SKM-1 (cell line): Measurements from ENCODE around the gene LHPP.

ENCODE experiments used
- DNase-seq: peaks from one replicate; lab custom pipeline; 2025; ENCODE audit not compliant: unreplicated experiment; lab: John Stamatoyannopoulos, UW

The LHPP gene

DNA sequence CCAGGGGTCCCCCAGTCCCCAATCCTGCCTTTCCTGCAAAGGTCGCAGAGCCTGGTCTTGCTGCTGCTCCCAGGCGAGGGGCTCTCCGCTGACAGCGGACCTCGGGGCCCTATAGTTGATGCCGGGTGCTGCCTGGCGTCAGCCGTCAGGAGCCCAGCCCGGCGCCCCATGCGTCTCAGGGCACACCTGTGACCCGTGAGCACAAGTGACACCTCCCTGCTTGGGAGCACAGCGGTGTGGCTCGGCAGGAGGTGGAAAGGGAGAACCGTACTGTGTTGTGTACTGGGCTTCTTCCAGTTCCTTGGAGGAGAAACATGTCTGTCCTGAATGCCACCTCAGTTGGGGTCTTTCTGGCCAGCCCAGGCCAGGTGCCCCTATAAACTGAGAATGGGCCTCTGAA is 56.7 kb downstream of the LHPP start:
- DNase-seq = no peak

DNA sequence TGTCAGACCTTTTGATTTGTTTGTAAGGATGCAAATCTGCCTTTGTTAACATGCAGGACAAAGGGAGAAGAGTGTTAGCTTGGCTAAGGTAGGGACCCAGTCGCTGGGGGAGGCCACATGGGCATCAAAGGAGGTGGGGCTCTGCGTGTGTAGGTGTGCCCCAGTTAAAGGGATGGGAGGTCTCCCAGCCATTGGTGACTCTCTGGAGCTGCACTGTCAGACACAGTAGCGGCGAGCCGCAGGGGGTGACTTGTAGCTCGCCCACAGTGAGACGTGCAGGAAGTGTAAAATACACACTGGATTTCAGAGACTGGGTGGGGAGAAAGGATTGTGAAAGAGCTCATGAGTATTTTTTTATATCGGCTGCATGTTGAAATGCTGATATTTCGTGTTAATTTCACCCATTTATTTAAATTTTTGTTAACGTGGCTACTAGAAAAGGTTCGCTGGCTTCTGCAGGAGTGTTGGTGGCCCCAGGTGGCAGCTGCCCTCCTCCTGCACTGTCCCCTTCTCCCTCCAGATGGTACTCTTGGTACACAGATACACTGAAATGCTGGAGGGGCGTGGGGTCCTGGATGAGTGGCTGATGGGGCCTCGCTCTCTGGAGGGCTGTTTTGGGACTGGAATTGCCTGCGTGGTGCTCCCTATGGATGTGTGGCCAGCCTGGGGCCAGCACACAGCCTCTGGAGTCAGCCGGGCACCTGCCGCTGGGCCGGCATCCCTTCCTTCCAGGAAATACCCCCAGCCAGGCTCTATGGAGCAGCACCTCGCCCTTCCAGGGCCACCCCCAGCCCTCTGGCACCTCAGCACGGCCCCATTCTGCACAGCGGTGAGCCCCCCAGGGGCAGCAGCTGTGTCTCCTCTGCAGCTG is 59.2 kb downstream of the LHPP start:
- DNase-seq = no peak

GRCh38 chr10:124521429-124521871 is 59.8 kb downstream of the LHPP start:
- no peak for DNase-seq

DNA sequence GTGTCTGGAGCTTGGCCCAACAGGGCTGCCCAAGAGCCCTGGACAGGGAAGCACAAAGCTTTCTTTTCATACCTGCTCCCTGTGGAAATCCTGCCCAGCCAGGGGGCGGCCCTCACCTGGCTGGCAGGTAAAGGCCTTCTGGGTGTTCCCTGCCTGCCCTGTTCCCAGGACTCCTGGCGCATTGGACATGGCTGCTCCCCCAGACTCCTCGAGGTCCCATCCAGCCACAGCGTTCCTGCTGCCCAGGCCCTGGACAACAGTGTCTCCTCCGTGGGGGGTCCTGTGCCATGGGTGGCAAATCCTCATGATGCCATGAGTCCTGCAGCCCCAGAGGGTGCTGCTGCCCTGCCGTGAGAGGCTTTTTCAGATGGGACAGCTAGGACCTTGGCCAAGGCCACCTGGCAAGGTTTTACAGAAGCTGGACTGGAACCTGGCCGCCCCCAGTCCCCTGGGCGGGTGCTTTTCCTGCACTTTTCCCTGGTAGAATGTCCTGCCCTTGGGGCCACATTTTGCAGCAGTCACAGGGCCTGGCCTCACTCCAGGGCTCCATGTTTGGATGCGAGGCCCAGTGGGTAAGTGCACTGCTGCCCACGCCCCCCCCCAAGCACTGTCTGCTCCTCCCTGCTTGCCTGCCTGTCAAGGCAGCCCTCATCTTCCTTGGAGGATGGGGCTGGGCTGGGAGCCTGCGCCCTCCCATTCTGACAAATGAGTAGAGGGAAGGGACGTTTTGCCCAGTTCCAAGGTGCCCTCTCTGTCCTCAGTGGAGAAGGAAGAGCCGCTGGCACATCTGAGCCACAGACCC is 60.7 kb downstream of the LHPP start:
- DNase-seq = no peak

GRCh38 chr10:124522933-124523871 is 61.6 kb downstream of the LHPP start:
- DNase-seq = no peak

- DNase-seq = no peak
Observed at GRCh38 chr10:124523901-124524300, 62.3 kb downstream of the LHPP start.

DNA sequence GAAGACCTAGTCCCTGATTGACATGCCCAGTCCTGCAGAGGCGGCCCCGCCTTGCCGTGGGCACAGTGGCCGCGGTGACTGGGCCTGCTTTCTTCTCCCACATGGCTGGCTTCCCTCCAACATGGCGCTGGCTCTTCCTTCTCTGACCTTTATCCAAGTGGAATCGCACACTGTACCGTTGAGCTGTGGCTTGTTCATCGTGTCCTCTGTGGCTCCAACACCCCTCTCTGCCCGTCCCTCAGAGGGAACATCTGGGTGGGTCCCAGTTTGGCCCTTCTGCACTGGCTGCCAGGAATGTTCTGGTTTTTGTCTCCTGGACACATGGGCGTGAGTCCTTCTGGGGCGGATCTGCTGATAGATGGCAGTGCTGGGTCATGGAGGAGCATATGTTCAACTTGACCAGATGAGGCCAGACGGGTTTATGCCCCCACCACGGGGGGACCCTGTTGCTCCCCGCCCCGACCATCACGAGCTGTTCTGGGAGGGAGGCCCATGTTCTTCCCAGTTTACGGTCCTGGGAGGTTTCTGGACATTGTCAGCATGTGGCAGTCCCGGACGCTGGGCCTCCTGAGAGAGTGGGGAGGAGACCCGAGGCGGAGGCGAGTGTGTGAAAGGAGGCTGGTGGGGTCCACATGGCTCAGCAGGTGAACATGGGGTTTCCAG is 63.5 kb downstream of the LHPP start:
- DNase-seq = no peak

DNA sequence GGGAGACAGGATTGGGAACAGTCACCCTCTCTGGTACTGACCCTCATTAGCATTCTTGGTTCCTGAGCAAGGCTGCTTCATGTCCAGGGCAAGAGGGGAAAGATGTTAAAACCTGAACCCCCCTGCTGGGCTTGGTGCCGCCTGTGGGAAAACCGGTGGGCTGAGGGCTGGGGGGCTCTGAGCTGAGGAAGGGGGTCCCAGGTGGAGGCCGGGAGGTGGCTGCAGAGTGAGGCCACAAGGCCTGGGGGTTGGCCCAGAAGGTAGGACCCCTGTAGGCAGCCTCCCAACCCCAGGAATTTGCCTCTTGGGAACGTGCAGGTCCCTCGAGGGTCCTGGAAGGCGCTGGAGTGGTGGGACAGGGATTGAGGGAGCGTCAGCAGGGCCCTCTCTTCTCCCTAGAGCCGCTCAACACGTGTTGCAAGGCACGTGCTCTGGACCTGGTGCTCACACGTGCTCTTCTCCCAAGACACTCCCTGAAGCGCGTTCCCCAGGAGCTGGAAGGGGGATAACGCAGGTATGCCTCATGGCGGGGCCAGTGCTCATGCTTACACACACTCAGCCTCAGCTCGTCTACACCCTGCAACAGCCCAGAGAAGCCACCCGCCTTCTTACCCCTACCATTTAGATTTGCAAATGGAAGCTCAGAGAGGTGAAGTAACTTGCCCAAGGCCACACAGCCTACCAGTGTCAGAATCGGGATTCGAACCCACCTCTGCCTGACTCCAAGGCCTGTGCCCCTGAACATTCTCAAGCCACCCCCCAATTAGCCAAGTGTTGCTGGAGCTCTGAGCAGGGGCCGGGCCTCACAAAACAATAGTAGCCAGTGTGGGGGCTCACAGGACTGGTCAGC is 64.4 kb downstream of the LHPP start:
- DNase-seq = no peak

GRCh38 chr10:124526621-124527267 is 65.1 kb downstream of the LHPP start:
- no peak for DNase-seq

GRCh38 chr10:124527874-124528395 is 66.3 kb downstream of the LHPP start:
- no peak for DNase-seq

- DNase-seq = no peak
Observed at GRCh38 chr10:124529661-124530214, 68.1 kb downstream of the LHPP start.

GRCh38 chr10:124530215-124530665 is 68.6 kb downstream of the LHPP start:
- DNase-seq = peak; percentile 25

DNA sequence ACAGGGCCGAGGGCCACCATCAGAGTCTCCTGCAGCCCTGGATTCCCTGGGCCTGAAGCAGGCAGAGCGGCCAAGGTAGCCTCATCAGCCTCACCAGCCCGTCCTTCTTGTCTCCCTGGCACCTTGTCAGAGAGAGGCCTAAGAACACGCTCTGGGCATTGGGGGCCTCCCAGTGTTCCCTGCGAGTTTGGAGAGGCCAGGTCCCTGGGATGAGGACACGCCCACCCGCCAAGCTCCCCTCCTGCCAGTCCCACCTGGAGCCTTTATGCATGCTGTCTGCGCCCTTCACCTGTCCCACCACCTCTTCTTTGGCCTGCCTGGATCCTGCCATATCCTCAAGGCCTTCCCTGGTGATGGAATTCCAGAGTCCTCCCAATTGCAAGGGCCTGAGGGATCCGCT is 69.2 kb downstream of the LHPP start:
- DNase-seq = no peak

GRCh38 chr10:124532106-124532641 is 70.6 kb downstream of the LHPP start:
- DNase-seq = no peak

- no peak for DNase-seq
Observed at GRCh38 chr10:124532788-124533187, 71.2 kb downstream of the LHPP start.

- DNase-seq = no peak
Observed at GRCh38 chr10:124533266-124533665, 71.6 kb downstream of the LHPP start.

GRCh38 chr10:124534231-124534798 is 72.7 kb downstream of the LHPP start:
- no peak for DNase-seq
